NCI-H2227 treated with DMSO at 0.1 percent for 48 hours (cell line): ENCODE measurements around the gene MEI1.

Source experiments
- DNase-seq: peaks from one replicate; lab custom pipeline; 2025; lab: John Stamatoyannopoulos, UW

Gene MEI1

DNA sequence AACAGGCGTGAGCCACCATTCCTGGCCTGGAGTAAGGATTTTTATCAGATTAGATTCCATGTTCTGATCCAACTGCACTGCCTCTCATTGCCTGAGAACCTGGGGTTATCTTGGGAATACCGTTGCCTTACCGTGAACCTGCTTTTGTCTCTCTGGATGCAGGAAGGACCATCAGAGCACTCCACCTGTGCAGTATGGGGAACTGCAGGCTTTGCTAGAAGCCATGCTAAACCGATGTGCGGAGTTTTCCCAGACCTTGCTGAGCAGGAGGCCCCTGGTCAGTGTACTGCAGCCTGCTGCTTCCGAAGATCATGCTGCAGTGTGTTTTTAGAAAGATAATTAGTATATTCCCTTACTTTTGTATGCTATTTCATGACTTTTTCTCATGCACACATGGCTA, 43.6 kb downstream of the MEI1 start:
- DNase-seq = no peak

DNA sequence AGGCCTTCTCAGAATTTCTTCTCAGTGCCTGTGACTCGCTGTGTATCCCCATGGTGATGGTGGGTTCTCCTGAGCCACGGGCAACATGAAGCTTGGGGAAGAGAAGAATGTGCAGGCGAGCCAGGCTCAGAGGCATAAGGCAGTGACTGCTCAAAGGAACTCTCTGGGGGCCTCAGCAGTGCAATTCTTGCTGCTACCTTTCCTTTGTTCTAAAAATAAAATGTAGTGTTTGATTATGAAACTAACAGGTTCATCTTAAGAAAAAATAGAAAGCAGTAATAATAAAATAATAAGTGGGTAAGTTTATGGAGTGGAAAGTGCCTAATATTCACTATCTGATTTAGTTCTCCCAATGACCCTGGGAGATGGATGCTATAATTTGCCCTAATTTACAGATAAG, 46.7 kb downstream of the MEI1 start:
- no peak for DNase-seq

DNA sequence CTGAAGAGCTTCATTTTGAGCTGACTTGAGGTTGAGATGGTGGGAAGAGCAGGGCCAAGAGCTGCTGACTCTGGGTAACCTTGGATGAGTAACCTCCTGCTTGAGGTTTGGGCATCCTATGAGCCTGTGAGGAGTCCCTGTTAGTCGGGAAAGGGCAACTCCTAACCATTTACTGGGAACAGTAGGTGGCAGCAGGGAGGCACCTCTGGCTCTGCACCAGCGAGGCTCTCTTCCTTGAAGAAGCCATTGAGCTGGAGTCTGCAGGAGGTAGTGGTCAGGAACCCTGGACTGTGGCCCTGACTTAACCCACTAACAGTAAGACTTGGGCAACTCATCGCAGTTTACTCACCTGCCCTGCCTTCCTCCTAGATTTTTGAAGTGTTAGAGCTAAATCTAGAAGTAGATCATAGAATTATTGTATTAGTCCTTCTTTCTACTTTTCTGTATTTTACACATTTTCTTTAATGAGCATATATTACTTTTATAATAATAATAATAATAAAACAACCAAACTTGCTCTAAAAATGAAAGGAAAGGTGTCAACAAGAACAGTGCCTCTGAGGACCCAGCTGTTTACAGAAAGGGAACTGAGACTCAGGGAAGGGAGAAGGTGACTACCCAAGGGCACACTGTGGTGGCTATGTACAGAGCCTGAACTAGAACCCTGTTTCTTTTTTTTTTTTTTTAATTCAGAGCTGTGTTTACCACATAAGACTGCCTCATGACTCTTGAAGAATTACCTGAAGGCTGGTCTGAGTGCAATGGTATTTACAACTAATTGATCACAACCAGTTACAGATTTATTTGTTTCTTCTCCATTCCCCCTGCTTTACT, 47.5 kb downstream of the MEI1 start:
- DNase-seq = peak; percentile 2

DNA sequence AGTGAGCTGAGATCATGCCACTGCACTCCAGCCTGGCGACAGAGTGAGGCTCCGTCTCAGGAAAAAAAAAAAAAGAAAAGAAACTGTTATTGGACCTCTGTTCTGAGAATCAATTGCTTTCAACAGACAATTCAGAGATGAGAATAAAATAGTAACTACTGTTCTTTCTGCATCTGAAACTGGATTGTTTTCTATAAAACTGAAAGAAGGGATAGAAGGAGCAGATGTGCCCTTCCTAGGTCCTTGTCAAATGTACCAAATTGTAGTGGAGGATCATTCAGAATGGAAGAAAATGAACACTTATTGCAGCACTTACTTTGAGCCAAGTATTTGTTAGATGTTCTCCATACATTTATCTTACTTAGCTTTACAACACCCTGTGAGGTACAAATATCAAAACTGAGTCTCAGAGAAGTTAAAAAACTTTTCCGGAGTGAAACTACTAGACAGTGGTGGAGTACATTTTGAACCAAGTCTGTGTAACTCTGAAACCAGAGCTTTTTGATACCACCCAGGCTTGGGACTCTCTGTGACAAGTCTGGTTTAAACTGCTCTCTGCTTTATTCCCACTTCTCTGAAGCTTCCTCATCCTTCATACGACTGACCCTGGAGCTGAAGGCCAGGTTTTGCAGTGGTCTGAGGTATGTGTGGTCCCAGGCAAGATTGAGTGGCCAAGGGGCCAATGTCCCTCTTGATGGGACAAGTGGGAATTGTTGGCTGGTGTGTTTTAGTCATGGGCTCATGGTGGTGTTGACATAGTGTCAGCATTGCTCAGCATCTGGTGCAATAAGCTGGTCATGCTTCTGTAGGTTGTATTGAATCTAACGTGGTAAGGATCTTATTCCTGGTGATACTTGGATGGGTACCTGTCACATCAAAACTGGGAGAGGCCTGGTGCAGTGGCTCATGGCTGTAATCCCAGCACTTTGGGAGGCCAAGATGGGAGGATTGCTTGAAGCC, 53.0 kb downstream of the MEI1 start:
- no peak for DNase-seq

DNA sequence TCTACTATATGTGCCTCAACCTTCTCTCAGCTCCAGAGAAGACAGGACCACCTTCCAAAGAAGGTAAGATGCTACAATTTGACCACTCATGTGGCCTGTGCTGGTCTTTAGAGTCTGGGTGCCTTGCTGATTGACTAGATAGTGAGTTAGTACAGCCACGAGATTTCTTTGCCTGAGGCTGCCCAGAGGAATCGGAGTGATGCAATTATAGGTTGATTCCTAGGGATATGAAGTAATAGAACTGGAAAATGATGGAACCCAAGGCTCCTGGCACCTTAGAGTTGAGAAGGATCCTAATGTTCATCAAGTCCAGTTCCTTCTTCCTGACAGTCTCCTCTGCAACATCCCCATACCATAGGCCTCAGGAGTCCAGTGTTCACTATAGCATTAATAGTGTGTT, 54.7 kb downstream of the MEI1 start:
- no peak for DNase-seq

DNA sequence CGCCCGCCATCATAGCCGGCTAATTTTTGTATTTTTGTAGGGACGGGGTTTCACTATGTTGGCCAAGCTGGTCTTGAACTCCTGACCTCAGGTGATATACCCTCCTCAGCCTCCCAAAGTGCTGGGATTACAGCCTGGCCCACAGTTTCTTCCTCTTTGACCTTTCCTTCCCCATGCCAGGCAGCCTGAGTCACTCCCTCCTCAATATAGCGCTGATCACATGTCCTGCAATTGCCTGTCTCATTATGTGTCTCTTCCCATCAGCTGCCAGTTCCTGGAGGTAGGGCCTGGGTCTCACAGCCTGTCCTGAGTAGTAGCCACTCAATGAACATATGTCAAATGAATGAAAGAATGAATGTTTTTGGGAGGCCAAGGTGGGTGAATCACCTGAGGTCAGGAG, 58.2 kb downstream of the MEI1 start:
- no peak for DNase-seq

DNA sequence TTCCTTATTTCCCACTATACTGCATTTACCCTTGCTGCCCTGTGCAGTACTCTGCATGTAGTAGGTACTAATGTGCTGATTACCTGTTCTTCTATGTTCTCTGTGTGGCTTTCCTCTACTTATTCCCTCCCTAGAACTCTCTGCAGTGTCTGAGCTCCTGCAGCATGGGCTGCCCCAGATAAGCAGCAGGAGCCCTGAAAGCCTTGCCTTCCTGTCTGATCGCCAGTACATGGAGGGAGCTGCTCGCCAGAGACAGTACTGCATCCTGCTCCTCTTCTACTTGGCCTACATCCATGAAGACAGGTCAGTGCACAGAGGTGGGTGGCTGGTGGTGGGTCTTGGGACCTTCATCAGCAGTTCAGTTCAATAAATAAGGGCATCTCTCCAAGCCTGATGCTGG, 58.9 kb downstream of the MEI1 start:
- DNase-seq = no peak

DNA sequence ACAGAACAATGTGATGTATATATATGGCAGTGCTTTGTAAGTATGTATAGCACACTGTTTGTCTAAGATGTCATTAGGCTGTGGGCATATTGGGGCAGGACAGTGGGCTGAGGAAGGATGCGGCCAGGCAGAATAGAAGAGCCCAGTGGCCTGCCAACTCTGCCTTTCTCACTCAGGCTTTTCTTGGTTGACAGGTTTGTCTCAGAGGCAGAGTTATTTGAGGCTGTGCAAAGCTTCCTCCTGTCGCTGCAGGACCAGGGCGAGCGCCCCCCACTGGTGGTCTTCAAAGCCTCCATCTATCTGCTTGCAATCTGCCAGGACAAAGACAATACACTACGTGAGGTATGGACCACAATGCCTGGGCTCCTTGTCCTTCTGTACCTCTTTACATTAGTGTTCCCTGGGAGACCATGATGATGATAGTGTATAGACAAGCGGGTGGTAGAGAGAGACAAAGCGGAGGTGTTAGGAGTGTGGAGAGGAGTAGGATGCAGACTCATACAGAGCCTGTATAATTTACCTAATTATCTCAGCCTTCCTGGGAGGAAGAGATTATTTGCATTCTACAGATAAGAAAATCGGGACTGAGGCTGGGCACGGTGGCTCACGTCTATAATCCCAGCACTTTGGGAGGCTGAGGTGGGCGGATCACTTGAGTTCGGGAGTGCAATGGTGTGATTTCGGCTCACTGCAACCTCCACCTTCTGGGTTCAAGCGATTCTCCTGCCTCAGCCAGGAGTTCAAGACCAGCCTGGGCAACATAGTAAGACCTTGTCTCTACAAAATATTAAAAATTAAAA, 63.9 kb downstream of the MEI1 start:
- peak; percentile 47 for DNase-seq

DNA sequence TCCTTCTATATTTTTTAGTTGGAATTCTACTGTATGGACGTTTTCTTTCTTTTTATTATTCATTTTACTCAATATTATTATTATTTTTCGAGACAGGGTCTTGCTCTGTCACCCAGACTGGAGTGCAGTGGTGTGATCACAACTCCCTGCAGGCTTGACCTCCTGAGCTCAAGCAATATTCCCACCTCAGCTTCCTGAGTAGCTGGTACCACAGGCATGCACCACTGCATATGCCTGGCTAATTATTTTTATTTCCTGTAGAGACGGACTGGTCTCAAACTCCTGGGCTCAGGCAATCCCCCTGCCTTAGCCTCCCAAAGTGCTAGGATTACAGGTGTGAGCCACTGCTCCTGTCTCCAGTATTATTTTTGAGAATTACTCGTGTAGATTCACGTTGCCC, 67.2 kb downstream of the MEI1 start:
- no peak for DNase-seq

DNA sequence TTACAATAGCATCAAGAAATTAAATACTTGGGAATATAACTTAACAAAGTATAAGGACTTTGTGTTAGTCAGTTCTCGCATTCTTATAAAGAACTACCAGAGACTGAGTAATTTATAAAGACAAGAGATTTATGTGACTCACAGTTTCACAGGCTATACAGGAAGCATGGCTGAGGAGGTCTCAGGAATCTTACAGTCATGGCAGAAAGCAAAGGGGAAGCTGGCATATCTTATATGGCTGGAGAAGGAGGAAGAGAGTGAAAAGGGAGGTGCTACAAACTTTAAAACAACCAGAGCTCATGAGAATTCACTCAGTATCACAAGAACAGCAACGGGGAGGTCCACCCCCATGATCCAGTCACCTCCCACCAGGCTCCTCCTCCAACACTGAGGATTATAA, 69.1 kb downstream of the MEI1 start:
- DNase-seq = no peak

DNA sequence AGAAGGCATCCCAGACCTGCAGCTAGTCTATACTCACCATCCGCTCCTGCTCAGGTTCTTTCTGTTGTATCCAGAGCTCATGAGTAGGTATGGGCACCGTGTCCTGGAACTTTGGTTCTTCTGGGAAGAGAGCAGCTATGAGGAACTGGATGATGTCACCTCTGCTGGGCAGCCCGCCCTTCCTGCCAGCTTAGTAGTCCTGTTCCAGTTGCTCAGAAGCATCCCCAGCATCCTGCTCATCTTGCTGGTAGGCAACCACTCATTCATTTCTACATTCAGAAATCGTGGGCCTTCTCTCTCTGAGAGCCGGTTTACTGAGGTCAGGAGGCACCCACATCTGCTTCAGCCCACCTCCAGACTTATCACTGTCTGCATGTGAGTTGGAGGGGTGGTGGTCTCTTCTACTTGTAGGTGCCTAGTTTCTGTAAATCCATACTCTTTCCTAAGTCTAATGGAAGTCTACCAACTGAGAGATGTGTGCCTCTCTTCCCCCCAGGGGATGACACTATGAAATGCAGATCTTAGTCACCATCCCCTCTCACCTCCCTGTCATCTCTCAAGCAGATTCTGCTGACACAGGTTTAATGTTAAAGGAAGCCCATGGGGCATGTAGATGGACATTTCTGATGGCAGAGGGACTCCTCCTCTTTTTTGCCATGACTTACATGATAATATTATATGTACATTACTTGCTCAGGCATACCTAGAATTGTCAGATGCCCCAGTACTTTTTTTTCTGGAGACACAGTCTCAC, 71.6 kb downstream of the MEI1 start:
- DNase-seq = no peak

DNA sequence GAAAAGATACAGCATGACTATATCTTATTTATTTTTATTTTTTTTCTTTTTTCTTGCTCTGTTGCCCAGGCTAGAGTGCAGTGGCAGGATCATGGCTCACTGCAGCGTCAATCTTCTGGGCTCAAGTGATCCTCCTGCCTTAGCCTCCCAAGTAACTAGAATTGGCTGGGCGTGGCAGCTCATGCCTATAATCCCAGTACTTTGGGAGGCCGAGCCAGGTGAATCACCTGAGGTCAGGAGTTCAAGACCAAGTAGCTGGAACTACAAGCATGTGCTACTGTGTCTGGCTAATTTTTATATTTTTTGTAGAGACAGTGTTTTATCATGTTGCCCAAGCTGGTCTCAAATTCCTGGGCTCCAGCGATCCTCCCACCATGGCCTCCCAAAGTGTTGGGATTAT, 72.9 kb downstream of the MEI1 start:
- DNase-seq = no peak

DNA sequence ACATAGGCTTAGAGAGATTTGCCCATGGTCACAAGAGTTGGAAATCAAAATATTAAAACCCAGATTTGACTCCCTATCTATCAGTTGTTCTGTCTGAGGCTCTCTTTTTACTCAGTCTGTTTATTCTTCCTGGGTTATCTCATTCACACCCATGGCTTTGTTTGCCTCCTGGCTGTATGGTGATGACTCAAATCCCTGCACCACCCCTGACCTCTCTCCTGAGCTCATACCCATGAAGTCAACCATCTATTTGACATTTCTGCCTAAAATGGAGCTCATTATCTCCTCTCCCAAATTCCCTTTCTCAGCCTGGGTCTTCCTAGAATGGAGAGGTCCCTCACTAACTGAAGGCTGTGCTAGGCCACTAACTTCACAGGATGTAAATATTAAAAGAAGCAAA, 73.3 kb downstream of the MEI1 start:
- no peak for DNase-seq

DNA sequence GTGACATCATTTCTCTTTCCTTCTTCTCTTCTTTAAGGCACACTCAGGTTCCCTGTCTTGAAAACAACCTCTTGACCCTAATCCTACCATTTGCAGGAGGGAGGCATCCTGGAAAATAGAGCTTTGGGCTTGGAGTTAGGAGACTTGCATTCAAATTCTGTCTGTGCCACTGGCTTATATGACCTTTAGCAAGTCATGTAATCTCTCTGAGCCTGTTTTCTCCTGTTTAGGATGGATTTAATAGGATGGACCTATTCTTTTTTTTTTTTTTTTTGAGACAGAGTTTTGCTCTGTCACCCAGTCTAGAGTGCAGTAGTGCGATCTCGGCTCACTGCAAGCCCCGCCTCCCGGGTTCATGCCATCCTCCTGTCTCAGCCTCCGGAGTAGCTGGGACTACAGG, 76.0 kb downstream of the MEI1 start:
- DNase-seq = no peak

DNA sequence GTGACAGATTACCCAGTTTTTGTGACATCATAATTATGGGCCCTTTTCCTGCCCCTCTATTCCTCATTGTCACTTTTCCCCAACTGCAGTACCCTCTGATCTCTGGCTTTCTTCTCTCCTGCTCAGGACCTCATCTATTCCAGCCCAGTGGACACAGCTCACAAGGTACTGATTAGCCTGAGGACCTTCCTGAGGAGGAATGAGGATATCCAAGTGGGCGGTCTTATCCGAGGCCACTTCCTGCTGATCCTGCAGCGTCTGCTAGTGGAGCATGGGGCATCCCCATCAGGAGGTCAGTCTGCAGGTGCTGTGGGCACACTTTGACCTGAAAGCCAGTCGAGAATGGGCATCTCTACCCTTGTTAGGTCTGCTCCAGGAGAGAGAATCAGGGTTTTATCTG, 76.7 kb downstream of the MEI1 start:
- no peak for DNase-seq

DNA sequence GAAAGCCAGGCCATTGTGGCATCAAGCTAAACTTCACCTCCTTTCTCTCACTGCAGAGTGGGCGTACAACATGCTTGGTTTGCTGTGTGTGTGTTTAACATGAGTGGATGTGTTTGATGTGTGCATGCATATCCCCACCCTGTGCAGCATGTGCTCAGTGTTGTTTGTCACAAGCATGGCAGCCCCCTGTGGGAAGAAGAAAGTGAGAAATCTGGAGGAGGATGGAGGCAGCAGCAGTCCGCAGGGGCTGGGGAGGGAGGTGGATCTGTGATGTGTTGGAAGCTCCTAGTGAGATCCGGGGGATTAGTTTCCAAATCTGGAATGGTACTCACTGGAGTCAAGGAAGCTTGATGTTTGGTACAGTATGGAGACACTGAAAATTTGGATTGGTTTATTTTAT, 77.1 kb downstream of the MEI1 start:
- no peak for DNase-seq

DNA sequence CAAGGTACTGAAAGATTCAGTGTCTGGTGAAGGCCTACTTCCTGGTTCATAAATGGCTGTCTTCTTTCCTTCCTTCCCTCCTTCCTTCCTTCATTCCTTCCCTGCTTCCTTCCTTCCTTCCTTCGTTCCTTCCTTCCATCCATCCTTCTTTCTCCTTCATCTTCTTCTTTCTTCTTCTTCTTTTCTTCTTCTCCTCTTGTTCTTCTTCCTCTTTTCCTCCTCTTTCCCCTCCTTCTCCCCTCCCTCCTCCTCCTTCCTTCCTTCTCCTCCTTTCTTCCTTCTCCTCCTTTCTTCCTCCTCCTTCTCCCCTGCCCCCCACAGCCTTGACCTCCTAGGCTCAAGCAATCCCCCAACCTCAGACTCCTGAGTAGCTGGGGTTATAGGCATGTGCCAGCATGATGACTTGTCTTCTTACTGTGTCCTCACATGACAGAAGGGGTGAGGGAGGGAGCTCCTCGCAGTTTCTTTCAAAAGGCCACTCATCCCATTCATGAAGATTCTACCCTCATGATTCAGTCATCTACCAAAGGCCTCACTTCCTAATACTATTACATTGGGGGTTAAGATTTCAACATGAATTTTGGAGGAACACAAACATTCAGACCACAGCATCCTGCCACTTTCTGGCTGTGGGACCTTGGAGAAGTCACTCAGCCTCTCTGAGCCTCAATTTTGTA, 78.6 kb downstream of the MEI1 start:
- DNase-seq = no peak

DNA sequence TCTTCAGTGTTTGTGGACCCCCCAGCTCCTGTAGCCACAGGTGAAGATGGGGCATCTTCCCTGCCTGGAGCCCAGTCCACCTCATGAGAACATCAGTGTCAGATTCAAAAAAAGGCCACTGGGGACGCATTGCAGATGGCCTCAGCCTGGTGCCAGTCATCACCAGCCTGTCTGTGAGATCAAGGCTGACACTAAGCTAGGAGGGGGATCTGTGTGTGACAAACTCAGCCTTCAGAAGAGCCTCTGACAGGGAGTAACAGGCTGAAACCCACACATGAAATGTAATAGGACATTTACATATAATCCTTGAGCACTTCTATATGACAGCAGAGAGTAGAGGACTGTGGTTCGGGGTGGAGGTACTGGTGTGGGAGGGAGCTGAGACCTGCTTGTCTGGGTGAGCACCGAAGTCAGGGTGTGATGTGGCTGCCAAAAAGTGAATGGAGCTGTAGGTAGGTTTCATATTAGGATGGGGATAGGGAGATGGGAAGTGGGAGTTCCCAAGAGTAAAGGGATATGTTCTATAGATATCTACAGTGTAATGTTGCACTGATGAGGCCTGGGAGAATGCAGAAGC, 80.7 kb downstream of the MEI1 start:
- DNase-seq = no peak

DNA sequence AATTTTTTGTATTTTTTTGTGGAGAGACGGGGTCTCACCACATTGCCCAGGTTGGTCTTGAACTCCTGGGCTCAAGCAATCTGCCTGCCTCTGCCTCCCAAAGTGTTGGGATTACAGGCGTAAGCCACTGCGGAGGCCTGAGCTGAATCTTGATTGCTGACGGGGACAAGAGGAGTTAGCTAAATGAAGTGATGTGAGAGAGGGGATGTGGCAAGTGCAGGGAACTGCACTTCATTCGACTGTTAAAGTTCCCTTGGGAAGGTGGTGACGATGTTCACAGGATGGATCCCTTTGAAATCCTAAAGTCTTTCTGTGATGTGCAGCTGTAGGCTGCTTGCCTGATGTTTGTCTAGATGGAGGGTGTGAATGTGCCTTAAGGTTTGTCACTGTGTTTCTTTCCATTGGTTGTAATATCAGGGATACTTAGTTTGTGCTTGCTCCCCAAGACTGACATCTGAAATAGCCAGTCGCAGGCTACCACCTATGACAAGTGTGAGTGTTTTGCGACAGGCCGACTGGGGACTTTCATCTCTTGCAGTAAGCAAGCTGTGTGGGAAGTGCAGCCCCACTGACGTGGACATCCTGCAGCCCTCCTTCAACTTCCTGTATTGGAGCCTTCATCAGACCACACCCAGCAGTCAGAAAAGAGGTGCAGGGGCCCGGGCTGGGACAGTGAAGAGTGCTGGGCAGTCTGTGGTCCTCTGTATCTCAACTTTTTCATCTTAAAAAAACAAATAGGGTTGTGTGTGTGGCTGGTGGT, 81.6 kb downstream of the MEI1 start:
- no peak for DNase-seq

DNA sequence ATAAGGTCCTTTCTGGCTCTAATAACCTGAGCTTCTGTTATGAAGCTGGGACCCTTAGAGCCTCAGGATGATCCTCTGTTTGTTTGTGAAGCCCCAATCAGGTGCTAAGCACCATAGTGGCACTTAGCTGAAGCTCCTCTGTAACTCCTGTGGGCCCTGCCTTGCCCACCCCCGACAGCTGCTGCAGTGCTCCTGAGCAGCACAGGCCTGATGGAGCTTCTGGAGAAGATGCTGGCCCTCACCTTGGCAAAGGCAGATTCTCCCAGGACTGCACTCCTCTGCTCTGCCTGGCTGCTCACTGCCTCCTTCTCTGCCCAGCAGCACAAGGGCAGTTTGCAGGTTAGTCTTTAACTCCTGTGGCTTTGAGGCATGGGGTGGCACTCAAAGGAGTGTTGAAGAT, 82.2 kb downstream of the MEI1 start:
- DNase-seq = no peak
